GM21515 (cell line): Measurements from ENCODE around the gene FTCDNL1.

Experiments
- ATAC-seq: cut with Tn5 transposase; IDR thresholded peaks from one replicate; pipeline ENCODE4 v1.9.1; 2021; ENCODE audit not compliant: unreplicated experiment

Gene FTCDNL1

DNA sequence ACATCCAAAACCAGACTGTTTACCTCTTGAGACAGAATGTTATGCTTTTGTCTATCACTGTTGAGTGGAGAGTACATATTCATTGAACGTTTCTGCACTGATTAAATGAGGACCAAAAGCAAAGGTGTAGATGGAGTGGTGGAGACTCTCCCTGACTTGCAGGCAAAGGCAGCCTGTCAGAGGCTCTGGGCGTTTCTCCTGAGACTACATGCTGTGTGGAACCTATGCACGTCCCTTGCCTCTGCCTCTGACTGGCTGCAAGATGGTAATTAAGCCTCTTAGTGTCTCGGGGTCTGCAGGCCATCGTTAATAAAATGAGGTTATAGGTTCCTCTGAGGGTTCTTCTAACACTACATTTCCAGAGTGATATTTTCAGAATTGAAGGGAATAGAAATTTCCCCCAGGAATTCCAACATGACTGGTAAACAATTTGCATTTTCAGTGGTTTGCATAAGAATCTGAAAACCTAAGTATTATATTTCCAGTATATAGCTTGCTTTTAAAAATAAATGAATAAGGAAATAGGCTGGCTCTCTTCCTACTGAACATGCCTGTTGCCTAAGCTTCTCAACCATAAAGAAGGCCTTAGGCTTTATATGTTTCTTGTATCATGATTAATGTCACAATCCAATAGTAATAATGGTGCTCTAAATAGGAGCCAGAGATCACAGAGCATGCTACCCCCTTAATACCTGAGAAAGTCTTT is 107.4 kb downstream of the FTCDNL1 start:
- no peak for ATAC-seq

DNA sequence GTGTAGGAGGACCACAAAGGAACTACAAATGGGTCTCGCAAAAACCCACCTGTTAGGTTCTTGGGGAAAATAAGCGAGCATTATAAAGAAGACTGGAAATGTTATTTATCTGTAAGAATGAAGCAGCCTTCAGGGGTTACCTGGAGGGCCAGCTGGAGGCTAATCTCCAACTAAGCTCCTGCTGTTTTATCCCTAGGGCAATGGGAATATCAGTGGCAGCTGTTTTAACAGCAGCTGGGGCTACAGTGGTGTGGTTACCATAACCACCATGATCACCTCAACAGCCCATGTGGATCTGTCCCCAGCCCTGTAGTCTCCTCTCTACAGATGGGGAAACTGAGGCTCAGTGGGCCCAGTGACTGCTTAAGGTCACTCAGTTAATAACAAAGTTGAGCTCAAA is 108.1 kb downstream of the FTCDNL1 start:
- ATAC-seq: no peak

DNA sequence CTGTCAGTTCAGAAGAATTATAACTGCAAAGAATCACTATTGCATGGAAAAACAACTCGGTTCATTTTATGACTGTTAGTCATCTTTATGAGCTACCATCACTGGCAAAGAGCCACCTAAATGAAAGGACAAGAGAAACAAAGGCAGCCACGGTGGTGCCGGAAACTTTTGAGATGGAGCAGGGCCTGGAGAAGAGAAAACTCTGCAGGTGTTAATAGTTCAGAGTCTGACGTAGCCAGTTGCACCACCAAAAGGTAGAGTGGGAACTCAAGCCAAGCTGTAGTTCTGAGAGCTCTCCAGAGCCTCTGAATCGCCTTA is 110.9 kb downstream of the FTCDNL1 start:
- no peak for ATAC-seq

DNA sequence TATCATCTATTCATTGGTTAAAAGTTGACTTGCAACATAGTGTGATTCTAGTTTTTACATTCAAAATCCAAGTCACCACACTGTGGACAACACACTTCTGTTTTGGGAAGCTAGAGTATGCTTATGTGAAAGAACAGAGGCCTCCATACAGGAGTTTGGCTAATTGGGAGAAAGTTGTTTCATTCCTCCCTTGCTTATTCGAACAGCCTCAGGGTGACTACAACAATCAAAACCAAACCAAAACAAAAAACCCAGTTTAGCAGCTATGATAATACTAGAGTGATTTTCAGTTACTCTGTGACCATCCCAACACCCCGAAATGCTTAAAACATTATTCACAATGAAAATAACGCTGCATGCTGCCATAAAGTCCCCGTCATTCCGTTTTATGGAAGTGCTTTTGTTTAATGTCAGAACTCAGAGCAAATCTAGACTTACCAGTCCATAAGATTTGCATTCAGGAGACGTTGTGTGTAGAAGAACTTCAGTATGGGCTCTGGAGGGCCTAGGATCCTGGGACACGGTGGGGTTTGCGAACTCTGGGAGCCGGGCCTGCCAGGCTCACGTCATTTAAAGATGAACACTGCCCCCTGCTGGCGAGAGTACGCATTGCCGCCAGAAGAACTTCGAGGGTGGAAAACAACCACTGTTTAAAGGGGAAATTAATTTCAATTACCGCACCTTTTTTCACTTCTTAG is 111.4 kb downstream of the FTCDNL1 start:
- peak; percentile 77 for ATAC-seq

GRCh38 chr2:199738727-199739412 is 112.1 kb downstream of the FTCDNL1 start:
- ATAC-seq: no peak

- ATAC-seq: no peak
Measured at GRCh38 chr2:199734651-199735050, 116.3 kb downstream of the FTCDNL1 start.

- ATAC-seq: no peak
Measured at GRCh38 chr2:199734011-199734410, 117.0 kb downstream of the FTCDNL1 start.

- ATAC-seq: no peak
Measured at GRCh38 chr2:199727801-199728200, 123.2 kb downstream of the FTCDNL1 start.

DNA sequence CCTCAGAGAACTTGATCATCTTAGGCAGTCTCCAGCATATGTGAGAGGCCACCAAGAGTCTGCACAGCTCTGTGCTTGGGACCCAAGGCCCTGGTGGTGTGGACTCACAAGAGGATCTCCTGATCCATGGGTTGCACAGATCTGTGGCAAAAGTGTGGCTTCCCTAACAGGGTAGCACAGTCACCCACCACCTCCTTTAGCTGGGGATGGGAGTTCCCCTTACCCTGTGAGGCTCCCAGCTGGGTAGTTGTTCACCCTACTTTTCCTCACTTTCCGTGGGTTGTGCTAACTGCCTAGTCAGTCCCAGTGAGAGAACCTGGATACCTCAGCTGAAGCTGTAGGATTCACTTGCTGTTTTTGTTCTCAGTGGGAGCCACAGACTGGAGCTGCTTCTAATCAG is 123.7 kb downstream of the FTCDNL1 start:
- ATAC-seq: no peak

- ATAC-seq: no peak
Measured at GRCh38 chr2:199718074-199718473, 132.9 kb downstream of the FTCDNL1 start.

- no peak for ATAC-seq
Measured at GRCh38 chr2:199717587-199717907, 133.4 kb downstream of the FTCDNL1 start.

- no peak for ATAC-seq
Measured at GRCh38 chr2:199716807-199717586, 134.0 kb downstream of the FTCDNL1 start.

GRCh38 chr2:199713746-199714145 is 137.2 kb downstream of the FTCDNL1 start:
- no peak for ATAC-seq

GRCh38 chr2:199710551-199710950 is 140.4 kb downstream of the FTCDNL1 start:
- ATAC-seq: no peak
